IMR-90 (cell line): ENCODE data around the gene ARHGEF37.

Source experiments
- BHLHE40 ChIP-seq: fragments of 150-350 bp; IDR thresholded peaks from 2 replicates; pipeline ENCODE4 v1.6.1; 2016; ENCODE audit warnings: mild to moderate bottlenecking, low read depth, low read length
- CEBPB ChIP-seq: IDR thresholded peaks from 2 replicates; pipeline ENCODE4 v1.6.1; 2012; ENCODE audit warnings: low read depth, low read length, improper control_type of control experiment
- CTCF ChIP-seq: conservative IDR thresholded peaks from 2 replicates; pipeline ENCODE4 v1.5.1; 2012; ENCODE audit warnings: mild to moderate bottlenecking, low read depth, low read length, improper control_type of control experiment
- ELK1 ChIP-seq: fragments of 150-350 bp; IDR thresholded peaks from 2 replicates; pipeline ENCODE4 v1.6.1; 2016; ENCODE audit warnings: low read depth, mild to moderate bottlenecking, low read length, moderate library complexity, borderline replicate concordance
- FOS ChIP-seq: fragments of 150-350 bp; IDR thresholded peaks from 2 replicates; pipeline ENCODE4 v1.6.1; 2016; ENCODE audit warnings: low read depth, low read length
- MXI1 ChIP-seq: IDR thresholded peaks from 2 replicates; pipeline ENCODE4 v1.6.1; 2012; ENCODE audit warnings: low read depth, mild to moderate bottlenecking, low read length, moderate library complexity, borderline replicate concordance
- NFE2L2 ChIP-seq: fragments of 150-350 bp; IDR thresholded peaks from 2 replicates; pipeline ENCODE4 v1.6.1; 2016; ENCODE audit warnings: low read depth, mild to moderate bottlenecking, low read length
- POLR2A ChIP-seq: IDR thresholded peaks from 2 replicates; pipeline ENCODE4 v1.6.1; 2012; ENCODE audit warnings: mild to moderate bottlenecking, low read depth, low read length
- RAD21 ChIP-seq: IDR thresholded peaks from 2 replicates; pipeline ENCODE4 v1.6.1; 2012; ENCODE audit warnings: low read length, improper control_type of control experiment
- RCOR1 ChIP-seq: IDR thresholded peaks from 2 replicates; pipeline ENCODE4 v1.6.1; 2012; ENCODE audit warnings: mild to moderate bottlenecking, low read length, improper control_type of control experiment; ENCODE audit not compliant: insufficient replicate concordance
- RFX5 ChIP-seq: IDR thresholded peaks from 2 replicates; pipeline ENCODE4 v1.8.0; 2012; ENCODE audit warnings: low read depth, mild to moderate bottlenecking, low read length, moderate library complexity
- SMC3 ChIP-seq: fragments of 150-350 bp; IDR thresholded peaks from 2 replicates; pipeline ENCODE4 v1.6.1; 2016; ENCODE audit warnings: low read depth, mild to moderate bottlenecking, antibody characterized with exemption, low read length, moderate library complexity
- USF2 ChIP-seq: fragments of 150-350 bp; IDR thresholded peaks from 2 replicates; pipeline ENCODE4 v1.6.1; 2017; ENCODE audit warnings: mild to moderate bottlenecking, antibody characterized with exemption, low read length, low read depth

- peak; percentile 55; the same call in 1 of the 2 replicates for TF ChIP-seq POLR2A
- TF ChIP-seq CTCF, result no peak
- TF ChIP-seq RAD21, result no peak
- TF ChIP-seq SMC3, result no peak
- TF ChIP-seq RFX5, result no peak
- TF ChIP-seq FOS, result no peak
- TF ChIP-seq BHLHE40, result no peak
- TF ChIP-seq ELK1, result no peak
- no peak for TF ChIP-seq CEBPB
- no peak for TF ChIP-seq RCOR1
- TF ChIP-seq MXI1, result no peak
- no peak for TF ChIP-seq USF2
- TF ChIP-seq NFE2L2, result no peak
Observed at GRCh38 chr5:149545327-149545726, 36.0 kb upstream of the ARHGEF37 start.
